HG03280 (cell line): ENCODE data around the gene NCAPD2.
"Not testable (repeated sequence)": the region's sequence is repeated elsewhere in the genome, so short reads cannot be mapped to it uniquely, and the experiment has no call there.

Experiments
- ATAC-seq: cut with Tn5 transposase; IDR thresholded peaks from one replicate; pipeline ENCODE4 v1.9.1; 2021; ENCODE audit warnings: mild to moderate bottlenecking, moderate library complexity; ENCODE audit not compliant: unreplicated experiment

Gene NCAPD2

GRCh38 chr12:6548966-6549683 lies 55.2 kb downstream of the NCAPD2 start:
- ATAC-seq = no peak

- no peak for ATAC-seq
These were observed 55.8 kb downstream of the NCAPD2 start for GRCh38 chr12:6549684-6550151.

GRCh38 chr12:6550294-6551062 lies 56.6 kb downstream of the NCAPD2 start:
- ATAC-seq = no peak

- no peak for ATAC-seq
These were observed 57.2 kb downstream of the NCAPD2 start for GRCh38 chr12:6551063-6551461.

GRCh38 chr12:6551496-6552139 lies 57.7 kb downstream of the NCAPD2 start:
- ATAC-seq = no peak

- ATAC-seq = no peak
These were observed 58.2 kb downstream of the NCAPD2 start for GRCh38 chr12:6552140-6552551.

GRCh38 chr12:6553051-6553868 lies 59.4 kb downstream of the NCAPD2 start:
- ATAC-seq = no peak

GRCh38 chr12:6554168-6555017 lies 60.5 kb downstream of the NCAPD2 start:
- peak; percentile 66 for ATAC-seq

- peak; percentile 19 for ATAC-seq
These were observed 61.3 kb downstream of the NCAPD2 start for GRCh38 chr12:6555018-6555691.

- not testable (repeated sequence) for ATAC-seq
These were observed 62.6 kb downstream of the NCAPD2 start for GRCh38 chr12:6556496-6556817.

- no peak for ATAC-seq
These were observed 63.0 kb downstream of the NCAPD2 start for GRCh38 chr12:6556857-6557256.

- not testable (repeated sequence) for ATAC-seq
These were observed 64.3 kb downstream of the NCAPD2 start for GRCh38 chr12:6558014-6558760.

GRCh38 chr12:6559500-6559899 lies 65.6 kb downstream of the NCAPD2 start:
- no peak for ATAC-seq

GRCh38 chr12:6560501-6561205 lies 66.8 kb downstream of the NCAPD2 start:
- no peak for ATAC-seq

- ATAC-seq = no peak
These were observed 69.0 kb downstream of the NCAPD2 start for GRCh38 chr12:6562881-6563280.

- ATAC-seq = no peak
These were observed 69.6 kb downstream of the NCAPD2 start for GRCh38 chr12:6563448-6564050.

- ATAC-seq = no peak
These were observed 73.3 kb downstream of the NCAPD2 start for GRCh38 chr12:6567112-6567670.
